NOMO-1 treated with dmso at 0.1 percent for 144 hours (cell line): ENCODE measurements around the gene C8B.

Source experiments
- DNase-seq: peaks from one replicate; lab custom pipeline; 2025; ENCODE audit not compliant: unreplicated experiment; lab: John Stamatoyannopoulos, UW

The C8B gene

GRCh38 chr1:56973923-56974742, 8.3 kb upstream of the C8B start:
- peak; percentile 84 for DNase-seq

GRCh38 chr1:56972976-56973375, 7.2 kb upstream of the C8B start:
- DNase-seq: no peak

GRCh38 chr1:56970280-56970679, 4.5 kb upstream of the C8B start:
- no peak for DNase-seq

GRCh38 chr1:56968878-56969495, 3.2 kb upstream of the C8B start:
- no peak for DNase-seq

GRCh38 chr1:56967900-56968832, 2.4 kb upstream of the C8B start:
- no peak for DNase-seq

GRCh38 chr1:56967355-56967754, 1.5 kb upstream of the C8B start:
- DNase-seq: no peak

GRCh38 chr1:56966698-56966999, 834 bp upstream of the C8B start:
- DNase-seq: no peak

- no peak for DNase-seq
These were observed 624 bp downstream of the C8B start for GRCh38 chr1:56965191-56965590.

- no peak for DNase-seq
These were observed 1.3 kb downstream of the C8B start for GRCh38 chr1:56964349-56965017.

GRCh38 chr1:56963667-56964066, 2.1 kb downstream of the C8B start:
- DNase-seq: no peak

- DNase-seq: no peak
These were observed 4.4 kb downstream of the C8B start for GRCh38 chr1:56961426-56961825.

- DNase-seq: no peak
These were observed 7.3 kb downstream of the C8B start for GRCh38 chr1:56958526-56958925.

- no peak for DNase-seq
These were observed 7.9 kb downstream of the C8B start for GRCh38 chr1:56957931-56958330.

- DNase-seq: no peak
These were observed 11.2 kb downstream of the C8B start for GRCh38 chr1:56954664-56955063.

- no peak for DNase-seq
These were observed 12.4 kb downstream of the C8B start for GRCh38 chr1:56953386-56953785.

GRCh38 chr1:56952501-56952900, 13.3 kb downstream of the C8B start:
- no peak for DNase-seq

GRCh38 chr1:56948403-56949023, 17.3 kb downstream of the C8B start:
- DNase-seq: peak; percentile 30

- no peak for DNase-seq
These were observed 25.8 kb downstream of the C8B start for GRCh38 chr1:56940039-56940438.

GRCh38 chr1:56939209-56939608, 26.6 kb downstream of the C8B start:
- DNase-seq: no peak

- no peak for DNase-seq
These were observed 27.2 kb downstream of the C8B start for GRCh38 chr1:56938646-56939045.
